Osteocyte (in vitro differentiated cells): ENCODE measurements around the gene SLC22A23. TPM values are rescaled to one million over a fixed set of nuclear protein-coding genes. Genes with fewer than 3 reads are reported as not detected.

Source experiments
- DNase-seq: peaks from one replicate; pipeline ENCODE4 v3.0.0; 2021; ENCODE audit warnings: mixed read lengths; ENCODE audit not compliant: unreplicated experiment; ENCODE audit errors: extremely low spot score
- H3K27ac Mint-ChIP-seq: one replicate; pipeline ENCODE4 v1.8.0; 2021; ENCODE audit warnings: mild to moderate bottlenecking, mixed read lengths; ENCODE audit not compliant: unreplicated experiment
- H3K27me3 Mint-ChIP-seq: one replicate; pipeline ENCODE4 v1.8.0; 2021; ENCODE audit warnings: mixed read lengths; ENCODE audit not compliant: unreplicated experiment
- H3K36me3 Mint-ChIP-seq: one replicate; pipeline ENCODE4 v1.8.0; 2021; ENCODE audit warnings: mixed read lengths; ENCODE audit not compliant: unreplicated experiment
- H3K4me1 Mint-ChIP-seq: one replicate; pipeline ENCODE4 v1.8.0; 2021; ENCODE audit warnings: mixed read lengths; ENCODE audit not compliant: unreplicated experiment
- H3K4me3 Mint-ChIP-seq: one replicate; pipeline ENCODE4 v1.8.0; 2021; ENCODE audit warnings: mild to moderate bottlenecking, moderate library complexity, mixed read lengths; ENCODE audit not compliant: unreplicated experiment
- H3K9me3 Mint-ChIP-seq: one replicate; pipeline ENCODE4 v1.8.0; 2021; ENCODE audit warnings: mixed read lengths; ENCODE audit not compliant: unreplicated experiment
- CTCF ChIP-seq: fragments of 200-600 bp; sonication (generic); IDR thresholded peaks from 2 replicates; pipeline ENCODE4 v1.5.0; 2021; ENCODE audit warnings: antibody characterized with exemption, mild to moderate bottlenecking, moderate library complexity
- total RNA-seq: library from RNA; stranded (reverse); gene quantifications from 2 replicates; pipeline ENCODE4 v1.2.1, GENCODE V29; 2021

SLC22A23 gene
- total RNA-seq, 1 donor from 2014 or later = 10.4 TPM

GRCh38 chr6:3293271-3294155 lies 163.3 kb downstream of the SLC22A23 start:
- Mint-ChIP-seq H3K4me3 (no peak overlapping the region), H3K9me3 (no peaks in the 10 kb centered on the region), H3K27me3 (no peaks in the 10 kb centered on the region), H3K36me3 (peaks cover 8% of the 10 kb centered on the region), H3K4me1 (peaks cover 9% of the 10 kb centered on the region), H3K27ac (no peak overlapping the region)
- no peak for TF ChIP-seq CTCF
- DNase-seq = no peak

GRCh38 chr6:3292431-3293197 lies 164.2 kb downstream of the SLC22A23 start:
- Mint-ChIP-seq H3K36me3 (peaks cover 8% of the 10 kb centered on the region), H3K4me1 (peaks cover 11% of the 10 kb centered on the region), H3K27me3 (no peaks in the 10 kb centered on the region), H3K9me3 (no peaks in the 10 kb centered on the region), H3K4me3 (no peak overlapping the region), H3K27ac (no peak overlapping the region)
- no peak for TF ChIP-seq CTCF
- no peak for DNase-seq

- Mint-ChIP-seq H3K4me1 (peaks cover 8% of the 10 kb centered on the region), H3K27me3 (no peaks in the 10 kb centered on the region), H3K4me3 (no peak overlapping the region), H3K36me3 (peaks cover 8% of the 10 kb centered on the region), H3K27ac (no peak overlapping the region), H3K9me3 (no peaks in the 10 kb centered on the region)
- DNase-seq = no peak
- no peak for TF ChIP-seq CTCF
These were observed 164.9 kb downstream of the SLC22A23 start for GRCh38 chr6:3291987-3292386.

GRCh38 chr6:3291346-3291745 lies 165.5 kb downstream of the SLC22A23 start:
- Mint-ChIP-seq H3K36me3 (peaks cover 8% of the 10 kb centered on the region), H3K27ac (no peak overlapping the region), H3K27me3 (no peaks in the 10 kb centered on the region), H3K9me3 (no peaks in the 10 kb centered on the region), H3K4me1 (peaks cover 6% of the 10 kb centered on the region), H3K4me3 (no peak overlapping the region)
- DNase-seq = no peak
- no peak for TF ChIP-seq CTCF

- no peak for DNase-seq
These were observed 166.0 kb downstream of the SLC22A23 start for GRCh38 chr6:3290931-3291211.

More at GRCh38 chr6:3290931-3291211, 166.0 kb downstream of the SLC22A23 start:
- Mint-ChIP-seq H3K36me3 (peaks cover 8% of the 10 kb centered on the region), H3K27me3 (no peaks in the 10 kb centered on the region), H3K4me1 (peaks cover 6% of the 10 kb centered on the region), H3K9me3 (no peaks in the 10 kb centered on the region), H3K4me3 (no peak overlapping the region), H3K27ac (no peak overlapping the region)
- TF ChIP-seq CTCF = no peak
